ENCODE measurements around the gene GALNT18. TPM values are rescaled to one million over a fixed set of nuclear protein-coding genes. Genes with fewer than 3 reads are reported as not detected.

Gene GALNT18
- total and polyA plus RNA-seq, 8 donors, result 2.0 to 8.9 (median 4.7) TPM

GRCh38 chr11:11294551-11294855, 327.3 kb downstream of the GALNT18 start:
- 70 to 86% methylated on average over 3 of the region's 3 CpGs for WGBS, 2 donors
- Histone ChIP-seq H3K36me3 (no peaks in the 10 kb centered on the region), H3K27me3 (no peaks in the 10 kb centered on the region), H3K9me3 (no peaks in the 10 kb centered on the region), H3K27ac (no peak overlapping the region), H3K4me1 (no peaks in the 10 kb centered on the region), H3K4me3 (no peak overlapping the region)
- intact Hi-C loops (cut with DNase I), result no loop called here
- TF ChIP-seq CTCF (IDR thresholded peaks at IDR 0.05), result no peak
- FAIRE-seq (no peak), DNase-seq (no peak), ATAC-seq (no peak)

GRCh38 chr11:11293798-11294550, 327.8 kb downstream of the GALNT18 start:
- H3K9me3 ChIP-seq, result no peaks in the 10 kb centered on the region
- DNase-seq (no peak), ATAC-seq (no peak), FAIRE-seq (no peak)
- intact Hi-C loops (cut with DNase I), result no loop called here
- no peak overlapping the region for H3K4me3 ChIP-seq
- H3K36me3 ChIP-seq, result no peaks in the 10 kb centered on the region
- H3K27ac ChIP-seq, result no peak overlapping the region
- WGBS, 2 donors, result 77 to 85% methylated on average over 5 of the region's 5 CpGs
- no peaks in the 10 kb centered on the region for H3K27me3 ChIP-seq
- no peaks in the 10 kb centered on the region for H3K4me1 ChIP-seq
- TF ChIP-seq CTCF (IDR thresholded peaks at IDR 0.05), result no peak

- WGBS, 2 donors, result 79 to 86% methylated on average over 12 of the region's 12 CpGs
- H3K27me3 ChIP-seq, result no peaks in the 10 kb centered on the region
Observed at GRCh38 chr11:11292839-11293238, 329.0 kb downstream of the GALNT18 start.

GRCh38 chr11:11291041-11292015, 330.5 kb downstream of the GALNT18 start:
- Histone ChIP-seq H3K9me3 (no peaks in the 10 kb centered on the region), H3K4me1 (peaks cover 0 to 3% (median 0%) of the 10 kb centered on the region in 3 donors), H3K36me3 (no peaks in the 10 kb centered on the region), H3K4me3 (no peak overlapping the region), H3K27me3 (no peaks in the 10 kb centered on the region), H3K27ac (no peak overlapping the region)
- intact Hi-C loops (cut with DNase I), result no loop called here
- no peak for TF ChIP-seq CTCF (IDR thresholded peaks at IDR 0.05)
- ATAC-seq (no peak), DNase-seq (no peak), FAIRE-seq (no peak)
- WGBS, 2 donors, result 72 to 74% methylated on average over 5 of the region's 5 CpGs

More at GRCh38 chr11:11292839-11293238, 329.0 kb downstream of the GALNT18 start:
- TF ChIP-seq CTCF (IDR thresholded peaks at IDR 0.05), result no peak
- peaks cover 0 to 3% (median 0%) of the 10 kb centered on the region in 3 donors for H3K4me1 ChIP-seq
- FAIRE-seq (no peak), DNase-seq (no peak), ATAC-seq (no peak)
- no peaks in the 10 kb centered on the region for H3K36me3 ChIP-seq
- intact Hi-C loops (cut with DNase I), result no loop called here
- H3K27ac ChIP-seq, result no peak overlapping the region
- no peak overlapping the region for H3K4me3 ChIP-seq
- H3K9me3 ChIP-seq, result no peaks in the 10 kb centered on the region

All from pancreas (tissue), 10 donors.